Measurements from ENCODE around the gene SV2B. TPM values are rescaled to one million over a fixed set of nuclear protein-coding genes. Genes with fewer than 3 reads are reported as not detected.

The SV2B gene
- total RNA-seq, 4 donors from 2014 or later: 0.42 to 2.3 (median 0.88) TPM

- no peak overlapping the region for H3K4me3 ChIP-seq (ENCODE audit: low read depth, poor library complexity, severe bottlenecking)
- intact Hi-C loops (cut with DNase I; ENCODE audit: low total_unique reads): no loop called here
- WGBS, 2 donors: 33 to 39% methylated on average over 6 of the region's 6 CpGs
- TF ChIP-seq POLR2A (IDR thresholded peaks at IDR 0.05) (no peak), CTCF (IDR thresholded peaks at IDR 0.05) (no peak)
- DNase-seq (ENCODE audit: low spot score in 2 of 2): no peak
These were observed 87.0 kb downstream of the SV2B start for GRCh38 chr15:91186904-91187656.

GRCh38 chr15:91192285-91192684 is 92.2 kb downstream of the SV2B start:
- no peak for DNase-seq (ENCODE audit: low spot score in 2 of 2)
- WGBS, 2 donors: 85% methylated on average over 1 of the region's 1 CpG
- intact Hi-C loops (cut with DNase I; ENCODE audit: low total_unique reads): no loop called here
- H3K4me3 ChIP-seq (ENCODE audit: low read depth, poor library complexity, severe bottlenecking): no peak overlapping the region
- TF ChIP-seq POLR2A (IDR thresholded peaks at IDR 0.05) (no peak), CTCF (IDR thresholded peaks at IDR 0.05) (no peak)

DNA sequence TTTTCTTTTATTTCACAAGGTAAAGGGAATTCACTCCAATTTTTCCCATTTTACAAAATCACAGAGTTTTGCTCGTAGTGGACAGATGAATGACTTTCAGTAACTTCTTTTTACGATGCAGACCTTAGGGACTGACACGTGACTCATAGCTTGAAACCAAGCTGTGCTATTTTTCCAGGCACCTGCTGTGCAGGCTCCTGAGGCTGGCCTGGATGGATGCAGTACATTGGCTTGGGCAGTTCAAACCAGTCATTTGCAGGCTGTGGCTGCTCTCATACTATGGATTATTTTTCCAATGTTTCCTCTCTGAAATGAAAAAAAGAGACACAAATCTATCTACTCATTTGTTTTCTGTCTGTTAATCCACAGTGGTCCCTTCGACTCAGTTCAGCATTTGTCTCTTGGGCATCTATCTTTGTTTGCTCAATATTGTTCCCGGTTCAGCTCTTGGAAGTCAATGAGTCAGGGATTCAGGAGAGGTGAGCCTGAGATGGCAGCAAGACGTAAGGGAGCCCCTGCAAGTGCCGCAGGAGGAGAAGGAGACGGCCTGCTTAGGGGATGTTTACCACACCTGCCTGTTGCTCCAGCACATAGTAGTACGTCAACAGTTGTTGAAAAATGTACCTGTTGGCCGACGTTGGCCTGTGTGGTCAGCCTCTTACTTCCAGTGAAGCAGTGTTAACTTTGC is 92.8 kb downstream of the SV2B start:
- TF ChIP-seq CTCF (IDR thresholded peaks at IDR 0.05): no peak
- TF ChIP-seq POLR2A (IDR thresholded peaks at IDR 0.05): no peak
- WGBS, 2 donors: 85 to 88% methylated on average over 11 of the region's 11 CpGs
- no peak for DNase-seq (ENCODE audit: low spot score in 2 of 2)
- intact Hi-C loops (cut with DNase I; ENCODE audit: low total_unique reads): no loop called here
- H3K4me3 ChIP-seq (ENCODE audit: low read depth, poor library complexity, severe bottlenecking): no peak overlapping the region

DNA sequence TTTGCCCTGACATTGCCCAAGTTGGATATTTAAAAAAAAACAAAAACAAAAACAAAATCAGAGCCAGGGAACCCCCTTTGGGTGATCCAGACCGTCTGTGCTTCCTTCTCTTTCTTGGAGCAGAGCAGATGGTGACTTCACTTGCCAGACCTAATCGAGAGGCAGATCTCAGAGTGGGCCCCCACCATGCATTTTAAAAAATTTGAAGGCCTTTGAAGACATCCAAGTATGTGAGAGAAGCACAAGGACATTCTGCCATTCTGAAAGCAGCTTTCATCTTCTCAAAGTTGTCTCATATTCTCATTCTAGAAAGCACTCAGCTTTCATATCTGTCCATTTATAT is 93.3 kb downstream of the SV2B start:
- no peak for DNase-seq (ENCODE audit: low spot score in 2 of 2)
- WGBS, 2 donors: 55% methylated on average over 2 of the region's 2 CpGs
- intact Hi-C loops (cut with DNase I; ENCODE audit: low total_unique reads): no loop called here
- H3K4me3 ChIP-seq (ENCODE audit: low read depth, poor library complexity, severe bottlenecking): no peak overlapping the region
- TF ChIP-seq CTCF (IDR thresholded peaks at IDR 0.05): no peak
- TF ChIP-seq POLR2A (IDR thresholded peaks at IDR 0.05): no peak

DNA sequence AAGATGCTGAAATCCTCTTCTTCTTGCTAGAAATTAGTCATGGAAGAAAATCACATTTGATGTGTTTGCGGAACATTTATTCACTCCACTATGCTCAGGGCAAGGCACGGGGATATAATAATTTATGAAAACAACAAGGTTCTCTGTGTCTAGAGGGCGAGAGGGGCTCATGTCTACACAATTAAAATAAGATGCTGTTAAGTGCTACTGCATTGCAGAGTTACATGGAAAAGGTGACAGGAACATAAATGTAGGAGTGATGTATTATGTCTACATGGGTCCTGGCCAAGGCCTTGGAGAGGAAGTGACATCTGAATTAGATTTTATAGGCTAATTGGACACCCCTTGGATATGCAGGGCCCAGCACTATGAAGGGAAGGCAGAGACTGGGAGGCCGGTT is 96.1 kb downstream of the SV2B start:
- no peak overlapping the region for H3K4me3 ChIP-seq (ENCODE audit: low read depth, poor library complexity, severe bottlenecking)
- intact Hi-C loops (cut with DNase I; ENCODE audit: low total_unique reads): no loop called here
- WGBS, 2 donors: 74 to 78% methylated on average over 4 of the region's 4 CpGs
- no peak for DNase-seq (ENCODE audit: low spot score in 2 of 2)
- TF ChIP-seq CTCF (IDR thresholded peaks at IDR 0.05) (no peak), POLR2A (IDR thresholded peaks at IDR 0.05) (no peak)

Measured in lower leg skin (tissue), 4 donors.